A549 (cell line): ENCODE measurements around the gene HMBS. TPM values are rescaled to one million over a fixed set of nuclear protein-coding genes. Genes with fewer than 3 reads are reported as not detected.

ENCODE experiments used
- ATOH8 ChIP-seq: fragments of 250-450 bp; sonication (Bioruptor Pico); IDR thresholded peaks from 2 replicates; pipeline ENCODE4 v1.5.0; 2020; ENCODE audit warnings: low read depth, mild to moderate bottlenecking, moderate library complexity
- BCL3 ChIP-seq: fragments of >200 bp; sonication (Bioruptor Twin); formaldehyde crosslinking; IDR thresholded peaks from 3 replicates; pipeline ENCODE4 v1.6.1; 2016
- CEBPB ChIP-seq, 2 experiments: fragments of >200 bp in 1 of 2; sonication (Bioruptor Twin) in 1 of 2; formaldehyde crosslinking in 1 of 2; IDR thresholded peaks; 2 replicates each; pipeline ENCODE4 v1.6.1; 2012 to 2016
- CHD2 ChIP-seq: fragments of 150-350 bp; IDR thresholded peaks from 2 replicates; pipeline ENCODE4 v1.6.1; 2014; ENCODE audit warnings: low read length; ENCODE audit not compliant: partially characterized antibody
- CHD4 ChIP-seq: fragments of 200-600 bp; sonication (generic); IDR thresholded peaks from 2 replicates; pipeline ENCODE4 v1.6.1; 2016; ENCODE audit warnings: antibody characterized with exemption, mild to moderate bottlenecking, borderline replicate concordance
- CTCF ChIP-seq: fragments of >200 bp; sonication (Bioruptor Twin); formaldehyde crosslinking; IDR thresholded peaks from 3 replicates; pipeline ENCODE4 v1.5.1; 2016
- E2F6 ChIP-seq: IDR thresholded peaks from 2 replicates; pipeline ENCODE4 v1.6.1; 2012; ENCODE audit warnings: low read depth, borderline replicate concordance
- FOSL2 ChIP-seq, 2 experiments: fragments of 450-650 bp in 1 of 2; fragments of >200 bp in 1 of 2; sonication (Bioruptor Twin) in 1 of 2; formaldehyde crosslinking; IDR thresholded peaks; 2 replicates each; pipeline versions ENCODE4 v1.5.0 to v1.6.1; 2016 to 2020; ENCODE audit warnings: mild to moderate bottlenecking in 1 of 2, moderate library complexity in 1 of 2
- FOXS1 ChIP-seq: fragments of 250-450 bp; sonication (Bioruptor Pico); IDR thresholded peaks from 2 replicates; pipeline ENCODE4 v1.5.0; 2020; ENCODE audit warnings: mild to moderate bottlenecking, moderate library complexity
- HDAC2 ChIP-seq: fragments of 200-600 bp; sonication (generic); IDR thresholded peaks from 2 replicates; pipeline ENCODE4 v1.6.1; 2016
- JUN ChIP-seq, 2 experiments: fragments of >200 bp; sonication (Bioruptor Twin); formaldehyde crosslinking; IDR thresholded peaks; 2 replicates in 1 of 2; 3 replicates in 1 of 2; pipeline ENCODE4 v1.6.1; 2016 to 2017
- KDM5A ChIP-seq: fragments of 200-600 bp; sonication (generic); IDR thresholded peaks from 2 replicates; pipeline ENCODE4 v1.6.1; 2016; ENCODE audit warnings: antibody characterized with exemption, mild to moderate bottlenecking
- MAFK ChIP-seq: fragments of 450-650 bp; IDR thresholded peaks from 2 replicates; pipeline ENCODE4 v1.6.1; 2014; ENCODE audit not compliant: partially characterized antibody
- MAX ChIP-seq: IDR thresholded peaks from 2 replicates; pipeline ENCODE4 v1.6.1; 2012
- PBX3 ChIP-seq: IDR thresholded peaks from 2 replicates; pipeline ENCODE4 v1.6.1; 2012
- POLR2A ChIP-seq: IDR thresholded peaks from 2 replicates; pipeline ENCODE4 v1.6.1; 2012; ENCODE audit warnings: mild to moderate bottlenecking, low read length
- POLR2AphosphoS2 ChIP-seq: conservative IDR thresholded peaks from 2 replicates; pipeline ENCODE4 v1.6.1; 2012; ENCODE audit warnings: low read length, improper control_type of control experiment, inconsistent platforms
- RAD21 ChIP-seq, 2 experiments: fragments of >200 bp in 1 of 2; sonication (Bioruptor Twin) in 1 of 2; formaldehyde crosslinking in 1 of 2; IDR thresholded peaks in 1 of 2; conservative IDR thresholded peaks in 1 of 2; 2 replicates in 1 of 2; 3 replicates in 1 of 2; pipeline ENCODE4 v1.6.1; 2012 to 2018; ENCODE audit warnings: inconsistent platforms in 1 of 2
- RARB ChIP-seq: fragments of 250-450 bp; sonication (Bioruptor Pico); IDR thresholded peaks from 2 replicates; pipeline ENCODE4 v1.8.0; 2021; ENCODE audit warnings: mild to moderate bottlenecking, moderate library complexity
- RCOR1 ChIP-seq: fragments of 150-350 bp; IDR thresholded peaks from 2 replicates; pipeline ENCODE4 v1.6.1; 2014; ENCODE audit warnings: antibody characterized with exemption, low read length, low read depth
- RFX5 ChIP-seq: fragments of 450-650 bp; IDR thresholded peaks from 2 replicates; pipeline ENCODE4 v1.7.1; 2014; ENCODE audit warnings: antibody characterized with exemption, mild to moderate bottlenecking, moderate library complexity
- RNF2 ChIP-seq: fragments of 200-600 bp; sonication (generic); IDR thresholded peaks from 2 replicates; pipeline ENCODE4 v1.6.1; 2016; ENCODE audit warnings: low read depth, mild to moderate bottlenecking, antibody characterized with exemption, moderate library complexity, borderline replicate concordance
- TFCP2L1 ChIP-seq: fragments of 250-450 bp; sonication (Bioruptor Pico); IDR thresholded peaks from 2 replicates; pipeline ENCODE4 v1.5.0; 2021; ENCODE audit warnings: mild to moderate bottlenecking
- ZC3H11A ChIP-seq: fragments of 450-650 bp; IDR thresholded peaks from 2 replicates; pipeline ENCODE4 v1.6.1; 2014; ENCODE audit warnings: antibody characterized with exemption, mild to moderate bottlenecking
- ZFP36 ChIP-seq: fragments of 450-650 bp; IDR thresholded peaks from 2 replicates; pipeline ENCODE4 v1.6.1; 2014; ENCODE audit warnings: borderline replicate concordance; ENCODE audit not compliant: partially characterized antibody
- polyA plus RNA-seq, 4 experiments: library from polyadenylated mRNA; depleted of rRNA in 3 of 4; stranded (reverse); fragments of >200 nt; fragmentation: RNase III in 1 of 4; extraction: RNeasy Plus Mini Kit Qiagen cat#74134 plus additional on column Dnase treatment in 1 of 4; gene quantifications; 2 replicates in 3 of 4; 3 replicates in 1 of 4; pipeline ENCODE4 v1.2.3, GENCODE V29; 2011 to 2017

The HMBS gene
- polyA plus RNA-seq, 2 of the 4 experiments (the other 2 are of a cell fraction) = 48.8 to 62.2 TPM

GRCh38 chr11:119067371-119068222 is 17.1 kb upstream of the HMBS start, which contains the start of gene VPS11 (continued):
- no peak for TF ChIP-seq CTCF
- TF ChIP-seq CHD4 = no peak
- TF ChIP-seq FOSL2 (IDR thresholded peaks at IDR 0.05) = no peak
- 0 out of 2 replicates have a peak, but pooled peaks have one; percentile 10 for TF ChIP-seq FOSL2 (CRISPR knock-in tag; IDR thresholded peaks at IDR 0.05)
- no peak for TF ChIP-seq RCOR1
- TF ChIP-seq BCL3 = no peak
- no peak for TF ChIP-seq TFCP2L1
- no peak for TF ChIP-seq RAD21 (conservative IDR thresholded peaks at IDR 0.05 in 1 of 2, IDR thresholded peaks at IDR 0.05 in 1 of 2)
- no peak for TF ChIP-seq CHD2
- no peak for TF ChIP-seq ZFP36
- TF ChIP-seq RARB = no peak
- TF ChIP-seq MAX = peak; percentile 78; the same call in 1 of the 2 replicates
- TF ChIP-seq E2F6 = peak; percentile 47; the same call in 1 of the 2 replicates
- TF ChIP-seq RFX5 = no peak
- TF ChIP-seq ATOH8 (CRISPR knock-in tag) = no peak
- TF ChIP-seq HDAC2 = peak; percentile 85; the same call in 1 of the 2 replicates
- TF ChIP-seq POLR2A = peak; percentile 55
- TF ChIP-seq JUN (IDR thresholded peaks at IDR 0.05) = peak in 1 of 2 experiments; percentile 66; a peak in 1 of 5 replicates
- no peak for TF ChIP-seq CEBPB (IDR thresholded peaks at IDR 0.05)
- no peak for TF ChIP-seq RNF2
- TF ChIP-seq KDM5A = peak; percentile 98
- TF ChIP-seq POLR2AphosphoS2 = no peak
- TF ChIP-seq MAFK = no peak
- no peak for TF ChIP-seq FOXS1 (CRISPR knock-in tag)
- TF ChIP-seq PBX3 = peak; percentile 52; the same call in 1 of the 2 replicates
- TF ChIP-seq ZC3H11A = no peak
